Endodermal cell (in vitro differentiated cells): ENCODE measurements around the gene TXK. TPM values are rescaled to one million over a fixed set of nuclear protein-coding genes. Genes with fewer than 3 reads are reported as not detected.
"Not testable (repeated sequence)": the region's sequence is repeated elsewhere in the genome, so short reads cannot be mapped to it uniquely, and the experiment has no call there.

Experiments
- DNase-seq: peaks from one replicate; pipeline ENCODE4 v3.0.0-alpha.2; 2017
- H3K27ac ChIP-seq: 2 replicates; pipeline ENCODE4 v1.5.1; 2013; ENCODE audit warnings: mild to moderate bottlenecking, low read depth, low read length, moderate library complexity
- H3K27me3 ChIP-seq: 2 replicates; pipeline ENCODE4 v1.6.1; 2013; ENCODE audit warnings: mild to moderate bottlenecking, low read length, moderate library complexity; ENCODE audit not compliant: insufficient read depth, control insufficient read depth, poor library complexity, severe bottlenecking
- H3K36me3 ChIP-seq: 2 replicates; pipeline ENCODE4 v1.7.0; 2013; ENCODE audit warnings: mild to moderate bottlenecking, low read length, moderate library complexity; ENCODE audit not compliant: control insufficient read depth, insufficient read depth
- H3K4me1 ChIP-seq: one replicate; pipeline ENCODE4 v1.7.0; 2013; ENCODE audit warnings: low read length; ENCODE audit not compliant: control insufficient read depth, insufficient read depth
- H3K4me3 ChIP-seq: 2 replicates; pipeline ENCODE4 v1.5.1; 2013; ENCODE audit warnings: mild to moderate bottlenecking, low read length, moderate library complexity
- H3K9ac ChIP-seq: 2 replicates; pipeline ENCODE4 v1.6.1; 2013; ENCODE audit warnings: mild to moderate bottlenecking, low read length, moderate library complexity; ENCODE audit not compliant: poor library complexity, severe bottlenecking; ENCODE audit errors: extremely low read depth
- H3K9me3 ChIP-seq: 2 replicates; pipeline ENCODE4 v1.6.1; 2013; ENCODE audit warnings: mild to moderate bottlenecking, low read length, moderate library complexity; ENCODE audit not compliant: control insufficient read depth
- H3K27ac Mint-ChIP-seq: 2 replicates; pipeline ENCODE4 v1.8.0; 2020; ENCODE audit warnings: mixed read lengths
- H3K27me3 Mint-ChIP-seq: 2 replicates; pipeline ENCODE4 v1.8.0; 2021; ENCODE audit warnings: mild to moderate bottlenecking, mixed read lengths; ENCODE audit not compliant: insufficient read depth
- H3K36me3 Mint-ChIP-seq: 2 replicates; pipeline ENCODE4 v1.8.0; 2020; ENCODE audit warnings: low read depth, mixed read lengths
- H3K4me1 Mint-ChIP-seq: 2 replicates; pipeline ENCODE4 v1.8.0; 2020; ENCODE audit warnings: mixed read lengths
- H3K4me3 Mint-ChIP-seq: 2 replicates; pipeline ENCODE4 v1.8.0; 2020; ENCODE audit warnings: mild to moderate bottlenecking, moderate library complexity, mixed read lengths
- H3K9me3 Mint-ChIP-seq: 2 replicates; pipeline ENCODE4 v1.8.0; 2020; ENCODE audit warnings: mild to moderate bottlenecking, mixed read lengths
- CTCF ChIP-seq: fragments of 200-600 bp; sonication (generic); conservative IDR thresholded peaks from 2 replicates; pipeline ENCODE4 v1.5.0; 2021; ENCODE audit warnings: antibody characterized with exemption, mild to moderate bottlenecking
- WGBS, 2 experiments: methylation state at CpG; one replicate each; pipeline versions ENCODE4 v1.1.5 to v1.1.7; 2013; ENCODE audit warnings: missing lambda C conversion rate in 2 of 2, mixed read lengths in 1 of 2; ENCODE audit not compliant: insufficient coverage in 1 of 2, insufficient read length in 1 of 2; 5-methylcytosine and 5-hydroxymethylcytosine counted together
- total RNA-seq, 2 donors: library from RNA; stranded (reverse); fragmentation: NEBNext Ultra II Directional in 1 of 2; extraction: Animal tissue kit (Norgen Biotek cat#: 25700) in 1 of 2; gene quantifications; 2 replicates in 1 of 2; 3 replicates in 1 of 2; pipeline ENCODE4 v1.2.1, GENCODE V29; 2021

TXK gene
- total RNA-seq, 2 donors from 2014 or later = 0.66 to 0.68 TPM

- peaks cover 6% of the 10 kb centered on the region for H3K9me3 Mint-ChIP-seq
- H3K27me3 ChIP-seq = no peaks in the 10 kb centered on the region
- no peak overlapping the region for H3K4me3 Mint-ChIP-seq
- peak overlapping the region; percentile 93 for H3K27ac Mint-ChIP-seq
- peaks cover 25% of the 10 kb centered on the region for H3K4me1 Mint-ChIP-seq
- peaks cover 6% of the 10 kb centered on the region for H3K9me3 ChIP-seq
- H3K36me3 ChIP-seq = no peaks in the 10 kb centered on the region
- H3K9ac ChIP-seq = no peak overlapping the region
- no peak overlapping the region for H3K4me3 ChIP-seq
- 40 to 66% methylated on average over 2 to 4 of the region's 4 CpGs for WGBS, 2 experiments
- peaks cover 6% of the 10 kb centered on the region for H3K4me1 ChIP-seq
- peaks cover 5% of the 10 kb centered on the region for H3K36me3 Mint-ChIP-seq
- TF ChIP-seq CTCF = no peak
- H3K27ac ChIP-seq = no peak overlapping the region
- DNase-seq = no peak
- H3K27me3 Mint-ChIP-seq = no peaks in the 10 kb centered on the region
Observed at GRCh38 chr4:48172651-48173050, 38.6 kb upstream of the TXK start.

DNA sequence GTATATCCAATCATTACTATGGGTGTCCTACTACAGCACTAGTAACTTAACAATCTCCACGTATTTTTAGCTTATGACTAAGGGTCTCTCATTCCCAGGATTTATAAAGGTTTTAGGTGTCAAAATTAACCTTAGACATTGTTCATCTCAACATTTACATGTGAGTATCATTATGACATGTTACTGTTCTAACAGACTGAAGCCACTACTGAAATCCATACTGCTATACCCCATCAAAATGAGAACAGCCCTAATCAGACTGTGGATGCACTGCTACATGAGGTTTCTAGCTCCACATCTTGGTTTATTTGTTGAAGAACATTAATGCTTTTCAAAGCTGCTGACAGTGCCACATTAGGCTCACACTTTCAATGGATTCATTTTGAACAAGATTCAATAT lies 35.6 kb upstream of the TXK start:
- H3K9me3 ChIP-seq = no peaks in the 10 kb centered on the region
- no peak for DNase-seq
- 0% methylated on average over 1 of the region's 1 CpG for WGBS, 2 experiments
- Mint-ChIP-seq H3K9me3 (no peaks in the 10 kb centered on the region), H3K4me3 (no peak overlapping the region), H3K27ac (no peak overlapping the region), H3K27me3 (no peaks in the 10 kb centered on the region), H3K4me1 (peaks cover 14% of the 10 kb centered on the region), H3K36me3 (peaks cover 6% of the 10 kb centered on the region)
- H3K27ac ChIP-seq = no peak overlapping the region
- H3K36me3 ChIP-seq = no peaks in the 10 kb centered on the region
- no peaks in the 10 kb centered on the region for H3K27me3 ChIP-seq
- no peak for TF ChIP-seq CTCF
- H3K9ac ChIP-seq = no peak overlapping the region
- peaks cover 4% of the 10 kb centered on the region for H3K4me1 ChIP-seq
- no peak overlapping the region for H3K4me3 ChIP-seq

GRCh38 chr4:48167538-48168263 lies 33.7 kb upstream of the TXK start:
- TF ChIP-seq CTCF = no peak
- DNase-seq = no peak
- no peaks in the 10 kb centered on the region for H3K27me3 ChIP-seq
- peaks cover 6% of the 10 kb centered on the region for H3K36me3 Mint-ChIP-seq
- no peak overlapping the region for H3K27ac ChIP-seq
- H3K27ac Mint-ChIP-seq = no peak overlapping the region
- no peak overlapping the region for H3K4me3 Mint-ChIP-seq
- peaks cover 4% of the 10 kb centered on the region for H3K4me1 Mint-ChIP-seq
- WGBS, 2 experiments = 72% methylated on average over 4 of the region's 5 CpGs; no CpG with 5 or more reads in 1 of the 2 experiments
- H3K4me3 ChIP-seq = no peak overlapping the region
- no peak overlapping the region for H3K9ac ChIP-seq
- no peaks in the 10 kb centered on the region for H3K4me1 ChIP-seq
- no peaks in the 10 kb centered on the region for H3K27me3 Mint-ChIP-seq
- H3K9me3 Mint-ChIP-seq = no peaks in the 10 kb centered on the region
- H3K36me3 ChIP-seq = no peaks in the 10 kb centered on the region
- no peaks in the 10 kb centered on the region for H3K9me3 ChIP-seq

GRCh38 chr4:48164561-48164960 lies 30.5 kb upstream of the TXK start:
- not testable (repeated sequence) for H3K27me3 ChIP-seq, H3K4me1 ChIP-seq, H3K4me1 Mint-ChIP-seq, H3K9ac ChIP-seq, H3K9me3 ChIP-seq, H3K4me3 Mint-ChIP-seq, H3K9me3 Mint-ChIP-seq, H3K27ac Mint-ChIP-seq, DNase-seq, H3K27ac ChIP-seq, H3K4me3 ChIP-seq, H3K36me3 ChIP-seq, H3K27me3 Mint-ChIP-seq
- H3K36me3 Mint-ChIP-seq = peaks cover 11% of the 10 kb centered on the region
- 94 to 96% methylated on average over 9 of the region's 9 CpGs for WGBS, 2 experiments
